ENCODE measurements around the gene AKT3. TPM values are rescaled to one million over a fixed set of nuclear protein-coding genes. Genes with fewer than 3 reads are reported as not detected.
"Not testable (repeated sequence)": the region's sequence is repeated elsewhere in the genome, so short reads cannot be mapped to it uniquely, and the experiment has no call there.

AKT3 gene
- total RNA-seq, 2 experiments from 2014 or later = 63.3 to 78.2 TPM

DNA sequence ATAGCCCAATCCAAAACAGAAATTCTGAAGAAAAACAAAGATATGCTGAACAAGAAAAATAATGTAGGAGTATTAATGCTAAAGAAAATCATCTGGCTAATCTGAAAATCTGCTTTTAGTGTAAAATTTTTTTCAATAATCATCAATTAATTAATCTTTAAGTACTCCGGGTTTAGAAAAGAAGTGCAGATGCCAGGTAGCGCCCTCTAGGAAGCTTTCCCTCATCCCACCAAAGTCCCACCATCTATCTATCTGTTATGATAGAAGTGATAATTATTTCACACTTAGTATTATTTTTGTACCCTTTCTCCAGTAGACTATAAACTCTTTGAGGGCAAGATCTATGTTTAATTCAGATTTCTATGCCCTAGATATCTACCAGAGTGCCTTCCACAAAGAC lies 240.3 kb downstream of the AKT3 start:
- Mint-ChIP-seq H3K27me3 (no peaks in the 10 kb centered on the region), H3K9me3 (peaks cover 13% of the 10 kb centered on the region), H3K36me3 (peaks cover 36% of the 10 kb centered on the region), H3K4me1 (no peaks in the 10 kb centered on the region), H3K4me3 (no peak overlapping the region), H3K27ac (no peak overlapping the region)
- POLR2A ChIA-PET = no interaction called here
- DNase-seq (no peak), ATAC-seq (ENCODE audit: low read depth) (no peak)

GRCh38 chr1:243605604-243606003 lies 244.4 kb downstream of the AKT3 start:
- Mint-ChIP-seq H3K9me3 (peaks cover 23% of the 10 kb centered on the region), H3K36me3 (peaks cover 50% of the 10 kb centered on the region), H3K4me1 (no peaks in the 10 kb centered on the region), H3K27me3 (no peaks in the 10 kb centered on the region), H3K27ac (no peak overlapping the region), H3K4me3 (no peak overlapping the region)
- POLR2A ChIA-PET = no interaction called here
- DNase-seq (no peak), ATAC-seq (ENCODE audit: low read depth) (no peak)

DNA sequence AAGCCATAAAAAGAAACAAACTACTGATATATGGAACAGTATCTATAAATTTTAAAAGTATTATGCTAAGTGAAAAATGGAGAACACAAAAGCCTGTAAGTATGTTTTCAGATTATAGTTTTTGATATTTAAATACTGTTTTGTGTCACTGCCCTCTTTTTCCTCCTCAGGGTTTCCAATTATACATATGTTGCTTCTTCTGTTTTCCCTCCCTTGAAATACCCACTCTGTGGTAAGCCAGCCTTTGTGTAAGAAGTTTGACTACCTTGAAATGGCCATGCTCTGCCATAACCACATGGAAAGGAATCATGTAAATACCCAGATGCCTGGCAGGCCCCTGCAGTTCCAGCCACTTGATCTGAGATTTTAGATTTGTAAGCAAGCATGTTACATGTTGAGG lies 248.3 kb downstream of the AKT3 start:
- peaks cover 17% of the 10 kb centered on the region for H3K9me3 Mint-ChIP-seq
- H3K27me3 Mint-ChIP-seq = no peaks in the 10 kb centered on the region
- POLR2A ChIA-PET = no interaction called here
- DNase-seq (no peak), ATAC-seq (ENCODE audit: low read depth) (no peak)
- H3K4me3 Mint-ChIP-seq = no peak overlapping the region
- peaks cover 41% of the 10 kb centered on the region for H3K36me3 Mint-ChIP-seq
- no peak overlapping the region for H3K27ac Mint-ChIP-seq
- H3K4me1 Mint-ChIP-seq = peaks cover 12% of the 10 kb centered on the region

- DNase-seq (no peak), ATAC-seq (ENCODE audit: low read depth) (peak; percentile 89)
- peak overlapping the region; percentile 88 for H3K27ac Mint-ChIP-seq
- H3K4me1 Mint-ChIP-seq = peaks cover 25% of the 10 kb centered on the region
- H3K4me3 Mint-ChIP-seq = peak overlapping the region; percentile 54
- H3K36me3 Mint-ChIP-seq = peaks cover 28% of the 10 kb centered on the region
- POLR2A ChIA-PET = no interaction called here
- H3K27me3 Mint-ChIP-seq = no peaks in the 10 kb centered on the region
- peaks cover 9% of the 10 kb centered on the region for H3K9me3 Mint-ChIP-seq
These were observed 251.6 kb downstream of the AKT3 start for GRCh38 chr1:243598433-243598832.

- H3K36me3 Mint-ChIP-seq = peaks cover 25% of the 10 kb centered on the region
- no peaks in the 10 kb centered on the region for H3K27me3 Mint-ChIP-seq
- no peak for ATAC-seq (ENCODE audit: low read depth)
- no peak overlapping the region for H3K4me3 Mint-ChIP-seq
- POLR2A ChIA-PET = no interaction called here
- DNase-seq = no peak
- H3K4me1 Mint-ChIP-seq = peaks cover 25% of the 10 kb centered on the region
- peaks cover 5% of the 10 kb centered on the region for H3K9me3 Mint-ChIP-seq
- peak overlapping the region; percentile 31 for H3K27ac Mint-ChIP-seq
These were observed 252.7 kb downstream of the AKT3 start for GRCh38 chr1:243597383-243597782.

GRCh38 chr1:243596431-243597062 lies 253.5 kb downstream of the AKT3 start:
- DNase-seq (no peak), ATAC-seq (ENCODE audit: low read depth) (peak; percentile 87)
- peaks cover 24% of the 10 kb centered on the region for H3K36me3 Mint-ChIP-seq
- H3K9me3 Mint-ChIP-seq = peaks cover 3% of the 10 kb centered on the region
- POLR2A ChIA-PET = no interaction called here
- no peaks in the 10 kb centered on the region for H3K27me3 Mint-ChIP-seq
- peaks cover 25% of the 10 kb centered on the region for H3K4me1 Mint-ChIP-seq
- H3K4me3 Mint-ChIP-seq = peak overlapping the region; percentile 51
- H3K27ac Mint-ChIP-seq = peak overlapping the region; percentile 80

- Mint-ChIP-seq H3K27me3 (no peaks in the 10 kb centered on the region), H3K27ac (peak overlapping the region; percentile 80), H3K4me3 (peak overlapping the region; percentile 51), H3K36me3 (peaks cover 17% of the 10 kb centered on the region), H3K9me3 (peaks cover 3% of the 10 kb centered on the region), H3K4me1 (peaks cover 25% of the 10 kb centered on the region)
- DNase-seq = no peak
- POLR2A ChIA-PET = no interaction called here
- no peak for ATAC-seq (ENCODE audit: low read depth)
These were observed 254.4 kb downstream of the AKT3 start for GRCh38 chr1:243595527-243596210.

DNA sequence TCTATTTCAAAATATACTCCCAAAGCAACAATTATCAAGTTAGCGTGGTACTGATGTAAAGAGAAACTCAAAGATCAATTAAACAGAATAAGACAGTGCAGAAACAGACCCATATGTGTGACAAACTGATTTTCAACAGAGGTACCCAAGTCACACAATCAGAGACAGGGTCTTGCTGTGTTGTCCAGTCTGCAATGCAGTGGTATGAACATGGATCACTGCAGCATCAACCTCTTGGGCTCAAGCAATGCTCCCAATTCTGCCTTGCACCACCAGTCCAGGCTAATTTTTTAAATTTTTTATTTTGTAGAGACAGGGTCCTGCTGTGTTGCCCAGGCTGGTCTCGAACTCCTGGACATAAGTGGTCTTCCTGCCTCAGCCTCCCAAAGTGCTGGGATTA lies 255.6 kb downstream of the AKT3 start:
- H3K4me1 Mint-ChIP-seq = peaks cover 25% of the 10 kb centered on the region
- POLR2A ChIA-PET = no interaction called here
- DNase-seq (no peak), ATAC-seq (ENCODE audit: low read depth) (no peak)
- peaks cover 19% of the 10 kb centered on the region for H3K36me3 Mint-ChIP-seq
- no peak overlapping the region for H3K27ac Mint-ChIP-seq
- H3K9me3 Mint-ChIP-seq = peaks cover 9% of the 10 kb centered on the region
- H3K4me3 Mint-ChIP-seq = no peak overlapping the region
- no peaks in the 10 kb centered on the region for H3K27me3 Mint-ChIP-seq

GRCh38 chr1:243589286-243589685 lies 260.8 kb downstream of the AKT3 start:
- H3K27ac Mint-ChIP-seq; H3K27me3 Mint-ChIP-seq; H3K4me1 Mint-ChIP-seq; ATAC-seq (ENCODE audit: low read depth); DNase-seq; H3K4me3 Mint-ChIP-seq; POLR2A ChIA-PET: not testable (repeated sequence)
- peaks cover 17% of the 10 kb centered on the region for H3K36me3 Mint-ChIP-seq
- peaks cover 15% of the 10 kb centered on the region for H3K9me3 Mint-ChIP-seq

- Mint-ChIP-seq H3K27ac (no peak overlapping the region), H3K27me3 (no peaks in the 10 kb centered on the region), H3K9me3 (peaks cover 24% of the 10 kb centered on the region), H3K4me3 (no peak overlapping the region), H3K4me1 (peaks cover 2% of the 10 kb centered on the region), H3K36me3 (peaks cover 25% of the 10 kb centered on the region)
- POLR2A ChIA-PET = no interaction called here
- ATAC-seq (ENCODE audit: low read depth) = no peak
- DNase-seq = no peak
These were observed 262.1 kb downstream of the AKT3 start for GRCh38 chr1:243587823-243588560.

DNA sequence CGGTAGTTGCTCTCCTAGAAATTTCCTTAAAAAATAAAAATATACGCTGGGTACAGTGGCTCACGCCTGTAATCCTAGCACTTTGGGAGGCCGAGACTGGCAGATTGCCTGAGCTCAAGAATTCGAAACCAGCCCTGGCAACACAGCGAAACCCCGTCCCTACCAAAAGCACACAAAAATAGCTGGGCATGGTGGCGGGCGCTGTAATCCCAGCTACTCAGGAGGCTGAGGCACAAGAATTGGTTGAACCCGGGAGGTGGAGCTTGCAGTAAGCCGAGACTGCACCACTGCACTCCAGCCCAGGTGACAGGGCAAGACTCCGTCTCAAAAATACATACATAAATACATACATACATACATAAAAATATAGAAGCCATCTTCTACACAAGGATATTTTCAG lies 262.8 kb downstream of the AKT3 start:
- ATAC-seq (ENCODE audit: low read depth) = no peak
- peaks cover 29% of the 10 kb centered on the region for H3K36me3 Mint-ChIP-seq
- no peak for DNase-seq
- POLR2A ChIA-PET = no interaction called here
- H3K27me3 Mint-ChIP-seq = no peaks in the 10 kb centered on the region
- H3K4me3 Mint-ChIP-seq = no peak overlapping the region
- H3K27ac Mint-ChIP-seq = no peak overlapping the region
- peaks cover 27% of the 10 kb centered on the region for H3K9me3 Mint-ChIP-seq
- peaks cover 2% of the 10 kb centered on the region for H3K4me1 Mint-ChIP-seq

DNA sequence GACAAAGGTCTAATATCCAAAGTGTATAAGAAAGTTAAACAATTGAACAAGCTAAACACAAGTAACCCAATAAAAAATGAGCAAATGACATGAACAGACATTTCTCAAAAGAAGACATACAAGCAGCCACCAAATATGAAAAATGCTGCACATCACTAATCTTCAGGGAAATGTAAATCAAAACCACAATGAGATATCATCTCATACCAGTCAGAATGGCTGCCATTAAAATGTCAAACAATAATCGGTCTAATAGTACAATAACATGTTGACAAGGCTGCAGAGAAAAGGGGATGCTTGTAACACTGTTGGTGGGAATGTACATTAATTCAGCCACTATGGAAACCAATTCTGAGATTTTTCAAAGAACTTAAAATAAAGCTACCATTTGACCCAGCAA lies 264.1 kb downstream of the AKT3 start:
- H3K27me3 Mint-ChIP-seq = no peaks in the 10 kb centered on the region
- H3K4me1 Mint-ChIP-seq = peaks cover 2% of the 10 kb centered on the region
- no peak for ATAC-seq (ENCODE audit: low read depth)
- peaks cover 30% of the 10 kb centered on the region for H3K9me3 Mint-ChIP-seq
- POLR2A ChIA-PET = interaction anchor here (0.6 kb wide), 1 partner anchor 119 kb away, joined by 3 read pairs; no protein-coding TSS in a partner anchor
- H3K4me3 Mint-ChIP-seq = no peak overlapping the region
- DNase-seq = no peak
- peaks cover 33% of the 10 kb centered on the region for H3K36me3 Mint-ChIP-seq
- H3K27ac Mint-ChIP-seq = no peak overlapping the region

DNA sequence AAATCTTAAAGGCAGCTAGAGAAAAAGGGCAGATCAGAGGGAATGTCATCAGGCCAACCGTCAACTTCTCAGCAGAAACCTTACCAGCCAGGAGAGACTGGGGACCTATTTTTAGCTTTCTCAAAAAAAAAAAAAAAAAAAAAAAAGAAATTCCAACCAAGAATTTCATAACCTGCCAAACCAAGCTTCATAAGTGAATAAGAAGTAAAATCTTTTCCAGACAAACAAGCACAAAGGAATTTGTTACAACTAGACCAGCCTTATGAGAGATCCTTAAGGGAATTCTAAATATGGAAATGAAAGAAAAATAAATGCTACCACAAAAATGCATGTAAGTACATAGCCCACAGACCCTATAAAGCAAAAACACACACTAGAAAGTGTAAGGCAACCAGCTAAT lies 267.7 kb downstream of the AKT3 start:
- no peak overlapping the region for H3K27ac Mint-ChIP-seq
- POLR2A ChIA-PET = interaction anchor here (0.6 kb wide), 1 partner anchor 61 kb away, joined by 3 read pairs; no protein-coding TSS in a partner anchor
- no peak for DNase-seq

DNA sequence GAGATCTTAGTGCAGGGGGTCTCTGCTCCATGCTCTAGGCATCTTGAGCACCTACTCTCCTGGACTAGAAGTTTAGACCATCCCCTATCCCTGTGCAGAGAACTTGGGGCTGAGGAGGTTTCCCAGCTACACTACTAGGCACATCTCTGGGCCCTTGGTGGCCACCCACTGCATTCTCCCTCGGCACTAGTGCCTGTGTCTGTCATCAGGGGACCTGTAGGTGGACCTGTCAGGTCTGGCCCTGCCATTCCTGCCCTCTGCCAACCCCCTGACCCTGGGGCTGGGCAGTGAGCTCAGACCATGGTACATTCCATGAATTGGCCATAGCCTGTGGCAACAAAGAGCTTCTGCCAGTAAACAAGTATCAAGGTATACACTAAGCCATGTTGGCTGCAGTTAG lies 269.1 kb downstream of the AKT3 start:
- Mint-ChIP-seq H3K4me1 (no peaks in the 10 kb centered on the region), H3K4me3 (no peak overlapping the region), H3K27ac (no peak overlapping the region), H3K27me3 (no peaks in the 10 kb centered on the region), H3K36me3 (peaks cover 41% of the 10 kb centered on the region), H3K9me3 (peaks cover 22% of the 10 kb centered on the region)
- POLR2A ChIA-PET = no interaction called here
- no peak for DNase-seq
- ATAC-seq (ENCODE audit: low read depth) = no peak

More for the DNA sequence above, 267.7 kb downstream of the AKT3 start:
- Mint-ChIP-seq H3K4me3 (no peak overlapping the region), H3K9me3 (peaks cover 20% of the 10 kb centered on the region), H3K27me3 (no peaks in the 10 kb centered on the region), H3K36me3 (peaks cover 32% of the 10 kb centered on the region), H3K4me1 (no peaks in the 10 kb centered on the region)
- ATAC-seq (ENCODE audit: low read depth) = no peak
